ENCODE measurements around the gene GAMT.
"Not testable (repeated sequence)": the region's sequence is repeated elsewhere in the genome, so short reads cannot be mapped to it uniquely, and the experiment has no call there.

GAMT gene

GRCh38 chr19:1433119-1434039 lies 32.0 kb upstream of the GAMT start:
- DNase-seq (ENCODE audit: low read depth in 3 of 3), result no peak

- DNase-seq (ENCODE audit: low read depth in 3 of 3), result no peak
Observed at GRCh38 chr19:1432507-1432887, 31.2 kb upstream of the GAMT start.

GRCh38 chr19:1431759-1432506 lies 30.6 kb upstream of the GAMT start:
- DNase-seq (ENCODE audit: low read depth in 3 of 3), result no peak

- DNase-seq (ENCODE audit: low read depth in 3 of 3), result no peak
Observed at GRCh38 chr19:1430246-1430645, 28.9 kb upstream of the GAMT start.

- no peak for DNase-seq (ENCODE audit: low read depth in 3 of 3)
Observed at GRCh38 chr19:1429750-1430149, 28.4 kb upstream of the GAMT start.

- no peak for DNase-seq (ENCODE audit: low read depth in 3 of 3)
Observed at GRCh38 chr19:1428738-1429391, 27.5 kb upstream of the GAMT start.

GRCh38 chr19:1427221-1427920 lies 26.0 kb upstream of the GAMT start:
- no peak for DNase-seq (ENCODE audit: low read depth in 3 of 3)

- no peak for DNase-seq (ENCODE audit: low read depth in 3 of 3)
Observed at GRCh38 chr19:1426736-1427135, 25.4 kb upstream of the GAMT start.

GRCh38 chr19:1425902-1426301 lies 24.6 kb upstream of the GAMT start:
- no peak for DNase-seq (ENCODE audit: low read depth in 3 of 3)

GRCh38 chr19:1425102-1425837 lies 23.9 kb upstream of the GAMT start:
- DNase-seq (ENCODE audit: low read depth in 3 of 3), result no peak

GRCh38 chr19:1424192-1424955 lies 23.0 kb upstream of the GAMT start:
- DNase-seq (ENCODE audit: low read depth in 3 of 3), result no peak

GRCh38 chr19:1423436-1424191 lies 22.3 kb upstream of the GAMT start:
- DNase-seq (ENCODE audit: low read depth in 3 of 3), result no peak

- no peak for DNase-seq (ENCODE audit: low read depth in 3 of 3)
Observed at GRCh38 chr19:1422943-1423342, 21.6 kb upstream of the GAMT start.

GRCh38 chr19:1422360-1422759 lies 21.0 kb upstream of the GAMT start:
- DNase-seq (ENCODE audit: low read depth in 3 of 3), result no peak

- DNase-seq (ENCODE audit: low read depth in 3 of 3), result no peak
Observed at GRCh38 chr19:1421958-1422305, 20.6 kb upstream of the GAMT start.

GRCh38 chr19:1421218-1421957 lies 20.0 kb upstream of the GAMT start:
- DNase-seq (ENCODE audit: low read depth in 3 of 3), result no peak

GRCh38 chr19:1420590-1420989 lies 19.2 kb upstream of the GAMT start:
- DNase-seq (ENCODE audit: low read depth in 3 of 3), result no peak

- not testable (repeated sequence) for DNase-seq (ENCODE audit: low read depth in 3 of 3)
Observed at GRCh38 chr19:1420085-1420484, 18.7 kb upstream of the GAMT start.
